ENCODE measurements around the gene LIX1L. TPM values are rescaled to one million over a fixed set of nuclear protein-coding genes. Genes with fewer than 3 reads are reported as not detected.

Gene LIX1L
- total and polyA plus RNA-seq, 10 donors = 11.0 to 52.9 (median 36.3) TPM

GRCh38 chr1:145987926-145988325, 30.1 kb upstream of the LIX1L start:
- intact Hi-C loops (cut with DNase I; ENCODE audit: low total_unique reads) = no loop called here
- peaks cover 0 to 14% (median 9%) of the 10 kb centered on the region in 6 donors for H3K36me3 ChIP-seq
- peaks cover 45 to 100% (median 93%) of the 10 kb centered on the region in 6 donors for H3K4me1 ChIP-seq
- H3K4me3 ChIP-seq = no peak overlapping the region
- 95 to 100% (median 100%) methylated on average over 1 of the region's 1 CpG for WGBS, 5 donors
- no peaks in the 10 kb centered on the region for H3K9me3 ChIP-seq
- peak overlapping the region; percentile 46 to 100 (median 84) for H3K27ac ChIP-seq
- no peak for DNase-seq
- no peaks in the 10 kb centered on the region for H3K27me3 ChIP-seq (replicated peaks in 1 of 7)
- no peak for TF ChIP-seq POLR2A (IDR thresholded peaks at IDR 0.05)
- TF ChIP-seq POLR2AphosphoS5 (IDR thresholded peaks at IDR 0.05) = peak in 1 of 3 donors; percentile 77

DNA sequence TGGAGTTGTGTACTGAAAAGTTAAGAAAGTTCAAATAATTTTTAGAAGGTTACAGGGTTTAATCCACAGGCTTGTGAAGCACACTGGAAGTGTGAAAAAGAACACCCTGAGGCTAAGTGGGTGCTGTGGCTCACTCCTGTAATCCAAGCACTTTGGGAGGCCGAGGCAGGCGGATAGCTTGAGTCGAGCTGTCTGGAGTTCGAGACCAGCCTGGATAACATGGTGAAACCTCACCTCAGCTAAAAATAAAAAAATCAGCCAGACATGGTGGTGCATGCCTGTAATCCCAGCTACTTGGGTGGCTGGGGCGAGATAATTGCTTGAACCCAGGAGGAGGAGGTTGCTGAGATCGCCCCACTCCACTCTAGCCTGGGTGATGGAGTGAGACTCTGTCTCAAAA, 28.7 kb upstream of the LIX1L start:
- Histone ChIP-seq H3K4me1 (peaks cover 46 to 100% (median 95%) of the 10 kb centered on the region in 6 donors), H3K9me3 (no peaks in the 10 kb centered on the region), H3K4me3 (no peak overlapping the region), H3K36me3 (peaks cover 0 to under 1% (median 0%) of the 10 kb centered on the region in 6 donors), H3K27me3 (replicated peaks in 1 of 7) (no peaks in the 10 kb centered on the region), H3K27ac (peak overlapping the region in 7 of 8 donors; percentile 31 to 100 (median 99))
- intact Hi-C loops (cut with DNase I; ENCODE audit: low total_unique reads) = no loop called here
- 92 to 97% (median 95%) methylated on average over 6 of the region's 6 CpGs for WGBS, 5 donors
- DNase-seq = no peak
- peak in 1 of 3 donors; percentile 9 for TF ChIP-seq POLR2AphosphoS5 (IDR thresholded peaks at IDR 0.05)
- TF ChIP-seq POLR2A (IDR thresholded peaks at IDR 0.05) = no peak
- TF ChIP-seq CTCF (IDR thresholded peaks at IDR 0.05 in 8 of 11, conservative IDR thresholded peaks at IDR 0.05 in 3 of 11) = no peak

- TF ChIP-seq POLR2AphosphoS5 (IDR thresholded peaks at IDR 0.05) = peak; percentile 23 to 30 (median 26)
- TF ChIP-seq CTCF (IDR thresholded peaks at IDR 0.05 in 8 of 11, conservative IDR thresholded peaks at IDR 0.05 in 3 of 11) = no peak
- no peak for TF ChIP-seq POLR2A (IDR thresholded peaks at IDR 0.05)
- no peak for DNase-seq
- intact Hi-C loops (cut with DNase I; ENCODE audit: low total_unique reads) = no loop called here
- no peaks in the 10 kb centered on the region for H3K36me3 ChIP-seq
- H3K4me1 ChIP-seq = peaks cover 53 to 100% (median 95%) of the 10 kb centered on the region in 6 donors
- no peaks in the 10 kb centered on the region for H3K27me3 ChIP-seq (replicated peaks in 1 of 7)
- 35 to 53% (median 42%) methylated on average over 15 of the region's 15 CpGs for WGBS, 5 donors
- H3K4me3 ChIP-seq = peak overlapping the region in 3 of 8 donors; percentile 0 to 44 (median 7)
- no peaks in the 10 kb centered on the region for H3K9me3 ChIP-seq
- H3K27ac ChIP-seq = peak overlapping the region; percentile 58 to 100 (median 99)
Measured at GRCh38 chr1:145985502-145986439, 28.0 kb upstream of the LIX1L start.

DNA sequence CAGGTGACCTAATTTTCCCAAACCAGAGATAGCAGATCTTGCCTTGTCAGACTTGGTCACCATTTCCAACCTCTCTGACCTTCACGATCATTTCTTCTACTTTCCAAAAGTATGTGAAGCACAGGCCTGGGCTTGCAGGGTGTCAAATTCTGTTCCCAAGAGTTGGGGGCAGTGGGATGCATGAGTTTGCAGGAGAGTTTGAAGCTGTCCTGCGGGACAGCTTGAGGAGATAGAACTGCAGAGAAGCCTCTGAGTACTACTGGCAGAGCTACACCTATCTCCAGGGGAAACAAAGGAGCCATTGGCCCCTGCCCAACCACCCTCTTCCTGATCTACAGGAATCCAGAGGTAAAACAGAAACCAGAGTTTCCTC, 27.3 kb upstream of the LIX1L start:
- no peak for DNase-seq
- Histone ChIP-seq H3K4me3 (peak overlapping the region in 3 of 8 donors; percentile 0 to 44 (median 7)), H3K36me3 (no peaks in the 10 kb centered on the region), H3K27ac (peak overlapping the region; percentile 58 to 100 (median 99)), H3K9me3 (no peaks in the 10 kb centered on the region), H3K4me1 (peaks cover 55 to 100% (median 96%) of the 10 kb centered on the region in 6 donors), H3K27me3 (replicated peaks in 1 of 7) (no peaks in the 10 kb centered on the region)
- TF ChIP-seq POLR2A (IDR thresholded peaks at IDR 0.05) (no peak), CTCF (IDR thresholded peaks at IDR 0.05 in 8 of 11, conservative IDR thresholded peaks at IDR 0.05 in 3 of 11) (no peak), POLR2AphosphoS5 (IDR thresholded peaks at IDR 0.05) (no peak)
- 68 to 85% (median 75%) methylated on average over 2 of the region's 2 CpGs for WGBS, 5 donors
- intact Hi-C loops (cut with DNase I; ENCODE audit: low total_unique reads) = no loop called here

Data from spleen (tissue), 11 donors.